NCI-H446 treated with DMSO at 0.1 percent for 48 hours (cell line): ENCODE data around the gene RAB31.
"Not testable (repeated sequence)": the region's sequence is repeated elsewhere in the genome, so short reads cannot be mapped to it uniquely, and the experiment has no call there.

Experiments
- DNase-seq: peaks from one replicate; lab custom pipeline; 2025; lab: John Stamatoyannopoulos, UW

Gene RAB31

GRCh38 chr18:9839853-9840252, 131.8 kb downstream of the RAB31 start:
- DNase-seq: no peak

- DNase-seq: no peak
Measured at GRCh38 chr18:9841752-9842151, 133.7 kb downstream of the RAB31 start.

GRCh38 chr18:9842448-9842847, 134.3 kb downstream of the RAB31 start:
- DNase-seq: no peak

DNA sequence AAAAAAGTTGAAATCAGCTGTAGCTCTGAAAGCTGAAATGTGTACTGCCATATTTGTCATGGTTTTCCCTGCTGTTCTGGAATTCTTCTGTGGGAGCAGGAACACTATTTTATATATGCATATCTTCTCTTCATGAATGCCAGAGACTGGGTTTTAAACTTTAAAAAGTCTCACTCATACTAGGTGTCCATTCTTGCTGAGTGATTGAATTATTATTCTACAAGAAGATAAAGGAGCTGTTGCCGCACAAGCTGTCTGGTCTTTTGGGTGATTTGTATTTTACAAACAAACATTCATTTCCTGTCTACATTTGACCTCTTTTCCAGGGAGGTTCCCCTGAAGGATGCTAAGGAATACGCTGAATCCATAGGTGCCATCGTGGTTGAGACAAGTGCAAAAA, 137.2 kb downstream of the RAB31 start:
- DNase-seq: no peak

- DNase-seq: no peak
Measured at GRCh38 chr18:9846162-9846925, 138.2 kb downstream of the RAB31 start.

GRCh38 chr18:9848170-9848879, 140.2 kb downstream of the RAB31 start:
- DNase-seq: no peak

GRCh38 chr18:9849407-9850283, 141.5 kb downstream of the RAB31 start:
- DNase-seq: no peak

DNA sequence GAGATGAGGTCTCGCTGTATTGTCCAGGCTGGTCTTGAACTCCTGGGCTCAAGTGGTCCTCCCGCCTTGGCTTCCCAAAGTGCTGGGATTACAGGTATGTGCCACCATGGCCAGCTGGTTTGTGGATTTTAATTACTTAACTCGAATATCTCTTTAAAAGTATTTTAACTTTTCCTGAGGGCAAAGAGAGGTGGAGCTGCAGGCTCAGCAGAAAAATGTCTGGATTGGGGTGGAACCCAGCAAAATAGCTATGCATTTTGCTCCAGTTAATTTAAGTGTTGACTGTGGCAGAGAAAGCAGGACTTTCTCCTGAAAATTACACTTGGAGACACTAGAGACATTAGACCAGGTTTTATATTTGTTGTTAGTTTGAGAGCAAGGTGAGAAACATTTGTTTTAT, 142.2 kb downstream of the RAB31 start:
- no peak for DNase-seq

GRCh38 chr18:9851511-9851910, 143.4 kb downstream of the RAB31 start:
- no peak for DNase-seq

GRCh38 chr18:9852266-9853081, 144.4 kb downstream of the RAB31 start:
- no peak for DNase-seq

DNA sequence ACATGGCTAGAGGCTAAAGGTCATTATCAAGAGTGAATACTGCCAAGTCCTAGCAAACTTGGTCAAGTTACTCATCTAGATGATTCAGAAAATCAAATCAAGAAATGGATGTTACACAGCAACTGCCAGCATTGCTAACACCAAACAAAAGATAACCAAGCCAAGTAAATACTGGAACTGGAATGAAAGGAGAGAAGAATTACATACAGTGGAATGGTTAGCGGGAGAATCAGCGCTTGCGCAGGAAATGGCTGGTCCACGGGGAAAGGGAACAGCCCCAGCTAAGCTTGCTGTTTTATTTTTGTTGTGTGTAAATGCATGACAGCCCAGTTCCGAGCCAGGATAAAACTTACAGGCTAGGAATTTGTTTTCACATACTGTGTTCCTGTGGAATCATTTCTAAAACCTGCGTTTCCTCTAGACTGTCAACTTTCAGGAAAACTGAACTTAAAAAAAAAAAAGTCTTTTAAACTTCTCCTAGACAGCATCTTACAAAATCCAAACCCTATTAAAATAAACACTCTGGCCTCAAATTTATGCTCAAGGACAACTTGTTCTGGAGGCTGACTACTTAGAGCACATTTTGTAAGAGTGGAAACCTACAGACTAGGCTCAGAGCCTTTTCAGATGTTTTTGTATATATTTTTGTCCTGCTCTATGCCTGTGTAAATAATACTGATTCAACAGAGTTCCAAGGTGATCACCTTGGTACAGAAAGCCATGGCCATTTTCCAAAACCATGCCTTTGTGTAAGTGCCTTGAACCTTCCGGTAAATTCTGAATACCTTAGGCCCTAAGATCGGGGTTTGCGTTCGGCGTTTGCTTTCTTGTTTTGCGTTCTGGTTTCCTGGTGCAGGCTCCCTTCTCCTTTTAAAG, 146.9 kb downstream of the RAB31 start:
- no peak for DNase-seq

DNA sequence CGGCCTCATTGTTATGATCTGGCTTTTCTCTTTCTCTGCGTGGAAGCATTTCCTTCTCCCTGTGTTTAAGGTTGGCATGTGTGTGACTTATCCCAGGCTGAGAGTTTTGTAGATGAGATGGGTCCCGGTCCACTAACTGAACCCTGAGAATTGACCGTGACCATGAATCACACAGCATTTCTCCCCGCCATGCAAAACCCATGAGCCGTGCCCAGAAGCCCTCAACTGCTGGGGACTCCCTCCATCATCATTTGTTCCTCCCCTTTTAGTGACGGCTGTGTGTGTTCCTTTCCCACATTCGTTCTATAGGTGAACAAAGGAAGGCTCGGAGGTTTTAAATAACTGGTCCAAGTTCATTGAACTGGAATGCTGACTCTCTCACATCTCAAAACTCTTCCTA, 147.6 kb downstream of the RAB31 start:
- DNase-seq: no peak

DNA sequence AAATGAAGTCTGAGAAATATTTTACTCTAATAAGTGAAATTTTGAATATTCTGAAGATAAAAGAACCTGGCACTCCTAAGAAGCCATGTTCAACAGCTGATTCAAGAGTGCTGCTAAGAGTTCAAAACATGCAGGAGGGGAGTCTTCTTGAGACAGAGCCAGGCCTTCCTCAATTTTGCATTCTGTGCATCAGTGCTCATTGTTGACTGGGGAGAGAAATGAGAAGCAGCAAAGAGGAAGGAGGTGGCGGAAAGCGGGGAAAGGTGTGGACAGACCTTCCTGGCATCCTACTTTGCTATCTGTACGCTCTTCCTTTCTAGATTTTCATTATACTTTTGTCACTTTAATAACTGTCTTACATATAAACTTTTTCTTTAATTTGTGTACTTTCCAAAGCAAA, 148.0 kb downstream of the RAB31 start:
- no peak for DNase-seq

DNA sequence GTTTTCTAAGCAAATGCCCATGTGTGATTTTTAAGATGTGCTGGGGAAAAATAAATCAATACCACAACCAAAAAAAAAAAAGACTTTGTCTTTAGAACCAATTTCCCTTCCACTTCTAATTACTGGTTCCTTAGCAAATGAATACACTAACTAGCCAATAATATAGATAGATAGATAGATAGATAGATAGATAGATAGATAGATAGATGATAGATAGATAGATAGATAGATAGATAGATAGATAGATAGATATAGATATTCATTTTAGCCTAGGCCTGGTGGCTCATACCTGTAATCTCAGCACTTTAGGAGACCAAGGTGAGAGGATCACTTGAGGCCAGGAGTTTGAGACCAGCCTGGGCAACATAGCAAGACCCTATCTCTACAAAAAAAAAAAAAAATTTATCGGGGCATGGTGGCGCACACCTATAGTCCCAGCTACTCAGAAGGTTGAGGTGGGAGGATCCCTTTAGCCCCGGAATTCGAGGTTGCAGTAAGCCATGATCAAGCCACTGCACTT, 149.4 kb downstream of the RAB31 start:
- not testable (repeated sequence) for DNase-seq

GRCh38 chr18:9858642-9859041, 150.5 kb downstream of the RAB31 start:
- DNase-seq: no peak

DNA sequence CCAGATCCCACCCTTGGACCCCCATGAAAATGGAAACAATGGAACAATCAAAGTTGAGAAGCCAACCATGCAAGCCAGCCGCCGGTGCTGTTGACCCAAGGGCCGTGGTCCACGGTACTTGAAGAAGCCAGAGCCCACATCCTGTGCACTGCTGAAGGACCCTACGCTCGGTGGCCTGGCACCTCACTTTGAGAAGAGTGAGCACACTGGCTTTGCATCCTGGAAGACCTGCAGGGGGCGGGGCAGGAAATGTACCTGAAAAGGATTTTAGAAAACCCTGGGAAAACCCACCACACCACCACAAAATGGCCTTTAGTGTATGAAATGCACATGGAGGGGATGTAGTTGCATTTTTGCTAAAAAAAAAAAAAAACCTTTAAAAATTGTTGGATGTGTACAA, 151.1 kb downstream of the RAB31 start:
- DNase-seq: no peak

DNA sequence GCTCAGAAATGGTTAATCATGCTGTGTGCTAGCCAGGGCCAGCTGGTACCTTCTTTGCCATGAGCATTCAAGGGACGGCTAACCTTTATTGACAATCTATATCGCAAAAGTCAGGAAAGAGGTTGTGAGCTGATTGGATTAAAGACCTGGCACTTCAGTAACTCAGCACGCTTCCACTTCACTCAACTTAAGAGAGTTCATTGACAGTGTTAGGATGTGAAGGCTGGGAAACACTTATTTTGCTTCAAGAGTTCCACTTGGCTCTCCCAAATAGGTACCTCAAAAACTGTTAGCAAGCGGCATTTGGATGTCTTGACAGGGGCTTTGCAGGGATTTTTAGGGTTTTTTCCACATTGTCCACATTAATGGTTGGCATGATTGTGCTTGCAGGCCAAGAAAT, 152.6 kb downstream of the RAB31 start:
- DNase-seq: no peak

DNA sequence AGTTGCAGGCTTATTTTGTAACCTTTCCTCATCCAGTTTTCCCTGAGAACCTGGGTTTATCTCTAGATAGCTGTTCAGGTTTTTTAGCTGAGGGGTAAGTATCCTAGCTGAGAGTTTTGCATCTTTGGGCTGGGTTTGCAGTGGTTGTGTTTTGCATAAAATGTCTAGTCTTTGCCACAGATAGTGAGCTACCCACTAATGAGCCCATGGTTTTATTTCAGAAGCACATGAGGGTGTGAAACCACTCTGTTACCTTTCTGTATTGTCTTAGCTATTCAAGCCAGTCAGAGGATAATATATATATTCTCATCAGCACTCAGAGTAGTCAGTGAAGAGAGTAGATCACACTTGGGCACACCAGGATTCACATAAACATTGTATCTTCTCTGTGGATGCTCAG, 153.1 kb downstream of the RAB31 start:
- no peak for DNase-seq

DNA sequence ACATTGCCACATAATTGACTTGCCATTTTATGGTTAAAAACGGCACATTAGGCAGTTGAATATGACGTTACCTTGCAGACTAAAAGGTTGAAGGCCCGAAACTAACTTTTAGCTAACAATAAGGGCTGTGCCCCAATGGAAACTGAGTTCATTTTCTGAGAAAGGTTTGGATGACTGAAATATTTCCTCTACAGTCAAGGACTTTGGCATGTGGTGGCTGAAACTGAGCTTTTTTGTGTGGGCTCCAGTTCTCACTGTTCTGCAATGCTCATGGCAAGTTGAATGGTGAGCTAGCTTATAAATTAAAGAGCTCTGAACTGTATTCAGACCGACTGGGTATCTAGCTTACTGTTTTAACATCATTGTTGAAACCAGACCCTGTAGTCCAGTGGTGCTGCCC, 153.8 kb downstream of the RAB31 start:
- no peak for DNase-seq

DNA sequence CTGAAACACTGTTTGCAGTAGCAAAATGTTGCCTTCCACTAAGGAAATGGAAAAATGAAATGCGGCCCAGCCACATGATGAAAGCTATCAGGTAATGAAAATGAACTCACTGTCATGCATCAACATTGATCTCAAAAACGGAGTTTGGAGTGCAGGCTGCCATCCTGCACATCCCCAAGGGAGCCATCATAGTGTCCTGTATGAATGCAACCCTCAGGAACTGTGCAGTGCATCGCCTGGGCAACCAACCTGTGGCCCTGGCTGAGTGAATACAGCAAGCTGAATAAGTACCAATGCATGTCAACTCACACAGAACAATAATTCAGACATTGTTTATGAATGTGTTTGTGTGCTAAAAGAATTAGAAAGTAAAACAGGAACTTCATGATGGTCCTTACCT, 154.6 kb downstream of the RAB31 start:
- no peak for DNase-seq

GRCh38 chr18:9863282-9863681, 155.2 kb downstream of the RAB31 start:
- DNase-seq: no peak
